ENCODE measurements around the gene SATB1.

The SATB1 gene

DNA sequence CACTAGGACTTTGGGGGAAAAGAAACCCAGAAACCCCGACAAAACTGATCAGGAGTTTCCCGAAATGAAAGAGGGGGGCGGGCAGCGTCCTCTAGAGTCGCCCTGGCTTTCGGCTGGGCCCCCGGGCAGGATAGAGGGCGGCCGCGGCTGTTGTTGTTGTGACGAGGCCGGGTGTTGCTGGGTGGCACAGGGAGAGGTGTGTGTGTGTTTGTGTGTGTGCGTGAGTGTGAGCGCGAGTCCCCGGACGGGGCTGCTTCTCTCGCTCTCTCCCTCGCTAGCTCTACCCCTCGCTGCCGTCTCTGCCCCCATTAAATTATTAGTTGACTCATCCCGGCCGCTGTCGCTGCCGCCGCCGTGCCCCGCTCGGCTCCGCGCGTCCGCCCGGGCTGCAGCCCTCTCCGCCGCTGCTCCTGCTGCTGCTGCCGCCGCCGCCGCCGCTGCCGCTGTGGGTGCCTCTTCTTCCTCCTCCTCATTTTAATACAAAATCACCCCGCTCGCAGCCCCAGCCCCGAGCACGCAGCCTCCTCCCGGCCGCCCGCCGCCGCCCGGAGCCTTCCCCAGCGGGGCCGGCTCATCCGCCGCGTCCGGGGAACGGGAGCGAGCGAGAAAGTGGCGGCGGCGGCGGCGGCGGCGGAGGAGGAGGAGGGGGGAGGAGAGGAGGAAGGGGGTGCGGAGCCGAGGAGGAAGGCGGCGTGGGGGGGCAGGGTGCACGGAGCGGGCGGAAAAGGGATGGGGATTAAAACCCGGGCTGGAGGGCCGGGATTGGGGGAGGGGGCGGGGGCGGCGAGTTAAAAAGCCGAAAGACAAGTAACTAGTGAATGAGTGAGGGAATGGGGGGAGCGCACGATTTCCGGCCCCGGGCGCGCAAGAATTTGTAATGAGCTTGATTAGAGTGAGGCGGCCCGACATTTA lies at the start of gene SATB1 (continued):
- TF ChIP-seq ZNF558 (tag by site-specific recombination; IDR thresholded peaks at IDR 0.05) (no peak), GLIS2 (tag by site-specific recombination; IDR thresholded peaks at IDR 0.05) (peak; percentile 31), ZNF548 (tag by site-specific recombination; IDR thresholded peaks at IDR 0.05) (no peak), MEIS1 (CRISPR knock-in tag; IDR thresholded peaks at IDR 0.05; ENCODE audit: borderline replicate concordance) (no peak), ZNF830 (tag by site-specific recombination; IDR thresholded peaks at IDR 0.05; ENCODE audit: low read depth) (no peak), ZNF37A (tag by site-specific recombination; IDR thresholded peaks at IDR 0.05) (no peak), ZNF112 (tag by site-specific recombination; IDR thresholded peaks at IDR 0.05) (no peak), ZNF155 (tag by site-specific recombination; IDR thresholded peaks at IDR 0.05) (no peak), ZNF837 (tag by site-specific recombination; IDR thresholded peaks at IDR 0.05) (no peak), ZNF704 (tag by site-specific recombination; IDR thresholded peaks at IDR 0.05) (no peak), ZNF544 (tag by site-specific recombination; IDR thresholded peaks at IDR 0.05) (no peak), KLF1 (tag by site-specific recombination; IDR thresholded peaks at IDR 0.05) (peak; percentile 30; the same call in 1 of the 2 replicates), ZXDB (tag by site-specific recombination; IDR thresholded peaks at IDR 0.05) (no peak), OVOL3 (tag by site-specific recombination; IDR thresholded peaks at IDR 0.05) (no peak), ZBTB6 (tag by site-specific recombination; IDR thresholded peaks at IDR 0.05) (no peak), ZNF664 (tag by site-specific recombination; IDR thresholded peaks at IDR 0.05) (0 out of 2 replicates have a peak, but pooled peaks have one; percentile 15), ZNF146 (tag by site-specific recombination; IDR thresholded peaks at IDR 0.05) (peak; percentile 35; the same call in 1 of the 2 replicates), ZFP37 (tag by site-specific recombination; IDR thresholded peaks at IDR 0.05) (peak; percentile 41; the same call in 1 of the 2 replicates), ZNF184 (tag by site-specific recombination; IDR thresholded peaks at IDR 0.05) (no peak), KLF10 (tag by site-specific recombination; IDR thresholded peaks at IDR 0.05) (no peak), TRIM28 (IDR thresholded peaks at IDR 0.05; ENCODE audit: borderline replicate concordance, low read length) (no peak), ZBTB1 (tag by site-specific recombination; IDR thresholded peaks at IDR 0.05) (no peak), ZNF132 (tag by site-specific recombination; IDR thresholded peaks at IDR 0.05; ENCODE audit: borderline replicate concordance) (no peak), ZNF76 (tag by site-specific recombination; IDR thresholded peaks at IDR 0.05; ENCODE audit: borderline replicate concordance, low read depth) (no peak), ZNF555 (tag by site-specific recombination; conservative IDR thresholded peaks at IDR 0.05) (no peak), ZNF324 (tag by site-specific recombination; IDR thresholded peaks at IDR 0.05) (0 out of 2 replicates have a peak, but pooled peaks have one; percentile 25)
- TF ChIP-seq, protein P1, sequence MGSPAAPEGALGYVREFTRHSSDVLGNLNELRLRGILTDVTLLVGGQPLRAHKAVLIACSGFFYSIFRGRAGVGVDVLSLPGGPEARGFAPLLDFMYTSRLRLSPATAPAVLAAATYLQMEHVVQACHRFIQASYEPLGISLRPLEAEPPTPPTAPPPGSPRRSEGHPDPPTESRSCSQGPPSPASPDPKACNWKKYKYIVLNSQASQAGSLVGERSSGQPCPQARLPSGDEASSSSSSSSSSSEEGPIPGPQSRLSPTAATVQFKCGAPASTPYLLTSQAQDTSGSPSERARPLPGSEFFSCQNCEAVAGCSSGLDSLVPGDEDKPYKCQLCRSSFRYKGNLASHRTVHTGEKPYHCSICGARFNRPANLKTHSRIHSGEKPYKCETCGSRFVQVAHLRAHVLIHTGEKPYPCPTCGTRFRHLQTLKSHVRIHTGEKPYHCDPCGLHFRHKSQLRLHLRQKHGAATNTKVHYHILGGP (tag by site-specific recombination; IDR thresholded peaks at IDR 0.05): no peak
- TF ChIP-seq, protein P2, sequence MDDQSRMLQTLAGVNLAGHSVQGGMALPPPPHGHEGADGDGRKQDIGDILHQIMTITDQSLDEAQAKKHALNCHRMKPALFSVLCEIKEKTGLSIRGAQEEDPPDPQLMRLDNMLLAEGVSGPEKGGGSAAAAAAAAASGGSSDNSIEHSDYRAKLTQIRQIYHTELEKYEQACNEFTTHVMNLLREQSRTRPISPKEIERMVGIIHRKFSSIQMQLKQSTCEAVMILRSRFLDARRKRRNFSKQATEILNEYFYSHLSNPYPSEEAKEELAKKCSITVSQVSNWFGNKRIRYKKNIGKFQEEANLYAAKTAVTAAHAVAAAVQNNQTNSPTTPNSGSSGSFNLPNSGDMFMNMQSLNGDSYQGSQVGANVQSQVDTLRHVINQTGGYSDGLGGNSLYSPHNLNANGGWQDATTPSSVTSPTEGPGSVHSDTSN (CRISPR knock-in tag; IDR thresholded peaks at IDR 0.05): no peak
- TF ChIP-seq, protein P3, sequence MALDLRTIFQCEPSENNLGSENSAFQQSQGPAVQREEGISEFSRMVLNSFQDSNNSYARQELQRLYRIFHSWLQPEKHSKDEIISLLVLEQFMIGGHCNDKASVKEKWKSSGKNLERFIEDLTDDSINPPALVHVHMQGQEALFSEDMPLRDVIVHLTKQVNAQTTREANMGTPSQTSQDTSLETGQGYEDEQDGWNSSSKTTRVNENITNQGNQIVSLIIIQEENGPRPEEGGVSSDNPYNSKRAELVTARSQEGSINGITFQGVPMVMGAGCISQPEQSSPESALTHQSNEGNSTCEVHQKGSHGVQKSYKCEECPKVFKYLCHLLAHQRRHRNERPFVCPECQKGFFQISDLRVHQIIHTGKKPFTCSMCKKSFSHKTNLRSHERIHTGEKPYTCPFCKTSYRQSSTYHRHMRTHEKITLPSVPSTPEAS (tag by site-specific recombination; IDR thresholded peaks at IDR 0.05): peak; percentile 61
- TF ChIP-seq, protein P4, sequence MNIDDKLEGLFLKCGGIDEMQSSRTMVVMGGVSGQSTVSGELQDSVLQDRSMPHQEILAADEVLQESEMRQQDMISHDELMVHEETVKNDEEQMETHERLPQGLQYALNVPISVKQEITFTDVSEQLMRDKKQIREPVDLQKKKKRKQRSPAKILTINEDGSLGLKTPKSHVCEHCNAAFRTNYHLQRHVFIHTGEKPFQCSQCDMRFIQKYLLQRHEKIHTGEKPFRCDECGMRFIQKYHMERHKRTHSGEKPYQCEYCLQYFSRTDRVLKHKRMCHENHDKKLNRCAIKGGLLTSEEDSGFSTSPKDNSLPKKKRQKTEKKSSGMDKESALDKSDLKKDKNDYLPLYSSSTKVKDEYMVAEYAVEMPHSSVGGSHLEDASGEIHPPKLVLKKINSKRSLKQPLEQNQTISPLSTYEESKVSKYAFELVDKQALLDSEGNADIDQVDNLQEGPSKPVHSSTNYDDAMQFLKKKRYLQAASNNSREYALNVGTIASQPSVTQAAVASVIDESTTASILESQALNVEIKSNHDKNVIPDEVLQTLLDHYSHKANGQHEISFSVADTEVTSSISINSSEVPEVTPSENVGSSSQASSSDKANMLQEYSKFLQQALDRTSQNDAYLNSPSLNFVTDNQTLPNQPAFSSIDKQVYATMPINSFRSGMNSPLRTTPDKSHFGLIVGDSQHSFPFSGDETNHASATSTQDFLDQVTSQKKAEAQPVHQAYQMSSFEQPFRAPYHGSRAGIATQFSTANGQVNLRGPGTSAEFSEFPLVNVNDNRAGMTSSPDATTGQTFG (tag by site-specific recombination; IDR thresholded peaks at IDR 0.05; ENCODE audit: borderline replicate concordance): no peak
